ENCODE measurements around the gene NRDC.
"Not testable (repeated sequence)": the region's sequence is repeated elsewhere in the genome, so short reads cannot be mapped to it uniquely, and the experiment has no call there.

NRDC gene

GRCh38 chr1:51910221-51911000 lies 31.9 kb upstream of the NRDC start:
- Histone ChIP-seq H3K27me3 (ENCODE audit: control insufficient read depth, insufficient read depth, low read length) (no peaks in the 10 kb centered on the region), H3K4me1 (ENCODE audit: control insufficient read depth, insufficient read depth, low read length) (peaks cover 14% of the 10 kb centered on the region), H3K9me3 (ENCODE audit: control insufficient read depth, insufficient read depth, low read length) (no peaks in the 10 kb centered on the region), H3K9ac (ENCODE audit: low read depth, low read length) (no peak overlapping the region), H3K36me3 (ENCODE audit: control insufficient read depth, insufficient read depth, low read length) (peaks cover 2% of the 10 kb centered on the region), H3K4me3 (ENCODE audit: low read depth, low read length) (no peak overlapping the region)

- H3K27me3 ChIP-seq (ENCODE audit: control insufficient read depth, insufficient read depth, low read length): no peaks in the 10 kb centered on the region
- H3K4me1 ChIP-seq (ENCODE audit: control insufficient read depth, insufficient read depth, low read length): peaks cover 14% of the 10 kb centered on the region
- H3K36me3 ChIP-seq (ENCODE audit: control insufficient read depth, insufficient read depth, low read length): no peaks in the 10 kb centered on the region
- no peak overlapping the region for H3K9ac ChIP-seq (ENCODE audit: low read depth, low read length)
- H3K9me3 ChIP-seq (ENCODE audit: control insufficient read depth, insufficient read depth, low read length): no peaks in the 10 kb centered on the region
- no peak overlapping the region for H3K4me3 ChIP-seq (ENCODE audit: low read depth, low read length)
These were observed 30.0 kb upstream of the NRDC start for GRCh38 chr1:51908499-51908898.

GRCh38 chr1:51907079-51907702 lies 28.7 kb upstream of the NRDC start:
- no peaks in the 10 kb centered on the region for H3K9me3 ChIP-seq (ENCODE audit: control insufficient read depth, insufficient read depth, low read length)
- no peak overlapping the region for H3K9ac ChIP-seq (ENCODE audit: low read depth, low read length)
- H3K36me3 ChIP-seq (ENCODE audit: control insufficient read depth, insufficient read depth, low read length): no peaks in the 10 kb centered on the region
- no peak overlapping the region for H3K4me3 ChIP-seq (ENCODE audit: low read depth, low read length)
- peaks cover 14% of the 10 kb centered on the region for H3K4me1 ChIP-seq (ENCODE audit: control insufficient read depth, insufficient read depth, low read length)
- H3K27me3 ChIP-seq (ENCODE audit: control insufficient read depth, insufficient read depth, low read length): no peaks in the 10 kb centered on the region

- Histone ChIP-seq H3K4me3 (ENCODE audit: low read depth, low read length) (no peak overlapping the region), H3K4me1 (ENCODE audit: control insufficient read depth, insufficient read depth, low read length) (peaks cover 14% of the 10 kb centered on the region), H3K27me3 (ENCODE audit: control insufficient read depth, insufficient read depth, low read length) (no peaks in the 10 kb centered on the region), H3K36me3 (ENCODE audit: control insufficient read depth, insufficient read depth, low read length) (no peaks in the 10 kb centered on the region), H3K9ac (ENCODE audit: low read depth, low read length) (no peak overlapping the region), H3K9me3 (ENCODE audit: control insufficient read depth, insufficient read depth, low read length) (no peaks in the 10 kb centered on the region)
These were observed 28.0 kb upstream of the NRDC start for GRCh38 chr1:51906306-51907078.

- H3K36me3 ChIP-seq (ENCODE audit: control insufficient read depth, insufficient read depth, low read length): no peaks in the 10 kb centered on the region
- no peaks in the 10 kb centered on the region for H3K9me3 ChIP-seq (ENCODE audit: control insufficient read depth, insufficient read depth, low read length)
- H3K9ac ChIP-seq (ENCODE audit: low read depth, low read length): no peak overlapping the region
- no peaks in the 10 kb centered on the region for H3K4me1 ChIP-seq (ENCODE audit: control insufficient read depth, insufficient read depth, low read length)
- H3K27me3 ChIP-seq (ENCODE audit: control insufficient read depth, insufficient read depth, low read length): no peaks in the 10 kb centered on the region
- H3K4me3 ChIP-seq (ENCODE audit: low read depth, low read length): no peak overlapping the region
These were observed 23.9 kb upstream of the NRDC start for GRCh38 chr1:51902456-51902855.

- H3K9me3 ChIP-seq (ENCODE audit: control insufficient read depth, insufficient read depth, low read length): no peaks in the 10 kb centered on the region
- H3K27me3 ChIP-seq (ENCODE audit: control insufficient read depth, insufficient read depth, low read length): no peaks in the 10 kb centered on the region
- H3K36me3 ChIP-seq (ENCODE audit: control insufficient read depth, insufficient read depth, low read length): no peaks in the 10 kb centered on the region
- H3K4me3 ChIP-seq (ENCODE audit: low read depth, low read length): no peak overlapping the region
- H3K9ac ChIP-seq (ENCODE audit: low read depth, low read length): no peak overlapping the region
- no peaks in the 10 kb centered on the region for H3K4me1 ChIP-seq (ENCODE audit: control insufficient read depth, insufficient read depth, low read length)
These were observed 22.6 kb upstream of the NRDC start for GRCh38 chr1:51901151-51901550.

- Histone ChIP-seq H3K4me1 (ENCODE audit: control insufficient read depth, insufficient read depth, low read length) (no peaks in the 10 kb centered on the region), H3K27me3 (ENCODE audit: control insufficient read depth, insufficient read depth, low read length) (no peaks in the 10 kb centered on the region), H3K9me3 (ENCODE audit: control insufficient read depth, insufficient read depth, low read length) (no peaks in the 10 kb centered on the region), H3K9ac (ENCODE audit: low read depth, low read length) (no peak overlapping the region), H3K4me3 (ENCODE audit: low read depth, low read length) (no peak overlapping the region), H3K36me3 (ENCODE audit: control insufficient read depth, insufficient read depth, low read length) (no peaks in the 10 kb centered on the region)
These were observed 20.5 kb upstream of the NRDC start for GRCh38 chr1:51899022-51899421.

GRCh38 chr1:51898090-51898734 lies 19.7 kb upstream of the NRDC start:
- Histone ChIP-seq H3K4me1 (ENCODE audit: control insufficient read depth, insufficient read depth, low read length) (no peaks in the 10 kb centered on the region), H3K9ac (ENCODE audit: low read depth, low read length) (no peak overlapping the region), H3K36me3 (ENCODE audit: control insufficient read depth, insufficient read depth, low read length) (no peaks in the 10 kb centered on the region), H3K9me3 (ENCODE audit: control insufficient read depth, insufficient read depth, low read length) (no peaks in the 10 kb centered on the region), H3K27me3 (ENCODE audit: control insufficient read depth, insufficient read depth, low read length) (no peaks in the 10 kb centered on the region), H3K4me3 (ENCODE audit: low read depth, low read length) (no peak overlapping the region)

- H3K9me3 ChIP-seq (ENCODE audit: control insufficient read depth, insufficient read depth, low read length): no peaks in the 10 kb centered on the region
- no peak overlapping the region for H3K4me3 ChIP-seq (ENCODE audit: low read depth, low read length)
- H3K9ac ChIP-seq (ENCODE audit: low read depth, low read length): no peak overlapping the region
- H3K4me1 ChIP-seq (ENCODE audit: control insufficient read depth, insufficient read depth, low read length): no peaks in the 10 kb centered on the region
- no peaks in the 10 kb centered on the region for H3K36me3 ChIP-seq (ENCODE audit: control insufficient read depth, insufficient read depth, low read length)
- no peaks in the 10 kb centered on the region for H3K27me3 ChIP-seq (ENCODE audit: control insufficient read depth, insufficient read depth, low read length)
These were observed 19.1 kb upstream of the NRDC start for GRCh38 chr1:51897699-51898031.

- not testable (repeated sequence) for H3K36me3 ChIP-seq (ENCODE audit: control insufficient read depth, insufficient read depth, low read length); H3K9me3 ChIP-seq (ENCODE audit: control insufficient read depth, insufficient read depth, low read length); H3K4me1 ChIP-seq (ENCODE audit: control insufficient read depth, insufficient read depth, low read length); H3K9ac ChIP-seq (ENCODE audit: low read depth, low read length); H3K27me3 ChIP-seq (ENCODE audit: control insufficient read depth, insufficient read depth, low read length); H3K4me3 ChIP-seq (ENCODE audit: low read depth, low read length)
These were observed 16.2 kb upstream of the NRDC start for GRCh38 chr1:51894748-51895147.

GRCh38 chr1:51878308-51878615 lies 265 bp downstream of the NRDC start:
- Histone ChIP-seq H3K9ac (ENCODE audit: low read depth, low read length) (peak overlapping the region; percentile 94), H3K4me3 (ENCODE audit: low read depth, low read length) (peak overlapping the region; percentile 99), H3K27me3 (ENCODE audit: control insufficient read depth, insufficient read depth, low read length) (no peaks in the 10 kb centered on the region), H3K36me3 (ENCODE audit: control insufficient read depth, insufficient read depth, low read length) (no peaks in the 10 kb centered on the region), H3K9me3 (ENCODE audit: control insufficient read depth, insufficient read depth, low read length) (no peaks in the 10 kb centered on the region), H3K4me1 (ENCODE audit: control insufficient read depth, insufficient read depth, low read length) (no peaks in the 10 kb centered on the region)

Data from iPS-15b (cell line).